OCI-LY1 (cell line): ENCODE data around the gene S100A12.

Source experiments
- CTCF ChIP-seq: fragments of 200-600 bp; sonication (generic), shearing (Covaris generic); IDR thresholded peaks from 2 replicates; pipeline ENCODE4 v1.5.1; 2017; ENCODE audit warnings: mild to moderate bottlenecking, antibody characterized with exemption, low read length, moderate library complexity, mixed read lengths
- EZH2 ChIP-seq: fragments of 200-600 bp; sonication (generic), shearing (Covaris generic); IDR thresholded peaks from 2 replicates; pipeline ENCODE4 v1.8.0; 2017; ENCODE audit warnings: borderline replicate concordance, mixed run types, mild to moderate bottlenecking, antibody characterized with exemption, low read length, moderate library complexity, mixed read lengths

- no peak for TF ChIP-seq CTCF
- TF ChIP-seq EZH2, result no peak
Observed at GRCh38 chr1:153364156-153364555, 11.3 kb downstream of the S100A12 start.
